Endothelial cell of umbilical vein (primary cell): Measurements from ENCODE around the gene ZNF93. TPM values are rescaled to one million over a fixed set of nuclear protein-coding genes. Genes with fewer than 3 reads are reported as not detected.
"Not testable (repeated sequence)": the region's sequence is repeated elsewhere in the genome, so short reads cannot be mapped to it uniquely, and the experiment has no call there.

ENCODE experiments used
- BruUV-seq: library from RNA; stranded (reverse); fragments of 400-500 nt; replicated peaks from 2 replicates; lab custom pipeline; 2021; lab: Mats Ljungman, UMichigan
- CTCF ChIA-PET: fragments of 300-600, 350-600 bp; sonication (Branson Sonifier 250); formaldehyde crosslinking; loops from one replicate; lab custom pipeline; 2021; ENCODE audit warnings: antibody characterized with exemption, inconsistent platforms; lab: Charles Lee
- POLR2A ChIA-PET: fragments of 300-600, 350-600 bp; sonication (Branson Sonifier 250); formaldehyde crosslinking; loops from one replicate; lab custom pipeline; 2021; ENCODE audit warnings: antibody characterized with exemption, inconsistent platforms; lab: Charles Lee
- DNase-seq: peaks from one replicate; pipeline ENCODE4 v3.0.0-alpha.2; 2011; ENCODE audit warnings: low read depth, low spot score
- FAIRE-seq: peaks from 2 replicates; lab custom pipeline; 2011; peaks lifted over from hg19 to GRCh38; lab: Jason Lieb, UNC
- H2AFZ ChIP-seq: 2 replicates; pipeline ENCODE4 v1.6.0; 2012; ENCODE audit warnings: low read depth, low read length, control low read depth, inconsistent platforms
- H3K27ac ChIP-seq: 2 replicates; pipeline ENCODE4 v1.5.1; 2011; ENCODE audit warnings: low read depth, mild to moderate bottlenecking, control low read depth, low read length, moderate library complexity; ENCODE audit not compliant: insufficient read depth
- H3K27me3 ChIP-seq, 2 experiments: 2 replicates each; pipeline versions ENCODE4 v1.6.0 to v1.6.1; 2011; ENCODE audit warnings: low read length in 2 of 2, mixed read lengths in 1 of 2; ENCODE audit not compliant: control insufficient read depth in 2 of 2, insufficient read depth in 2 of 2
- H3K36me3 ChIP-seq, 2 experiments: 2 replicates in 1 of 2; 3 replicates in 1 of 2; pipeline ENCODE4 v1.5.1; 2011; ENCODE audit warnings: low read length in 2 of 2, mild to moderate bottlenecking in 1 of 2, moderate library complexity in 1 of 2; ENCODE audit not compliant: control insufficient read depth in 2 of 2, insufficient read depth in 2 of 2; ENCODE audit errors: extremely low read depth in 1 of 2
- H3K4me1 ChIP-seq: 3 replicates; pipeline ENCODE4 v1.5.1; 2011; ENCODE audit warnings: mild to moderate bottlenecking, low read length; ENCODE audit not compliant: control insufficient read depth, insufficient read depth; ENCODE audit errors: extremely low read depth
- H3K4me2 ChIP-seq: 2 replicates; pipeline ENCODE4 v1.6.1; 2011; ENCODE audit warnings: low read length, control low read depth, mixed read lengths; ENCODE audit not compliant: insufficient read depth
- H3K4me3 ChIP-seq, 3 experiments: fragments of 200-600 bp in 1 of 3; sonication (generic), shearing (Covaris generic) in 1 of 3; replicated peaks in 1 of 3; 2 replicates each; pipeline ENCODE4 v1.5.1; 2011 to 2016; ENCODE audit warnings: control low read depth in 3 of 3, low read length in 3 of 3, mild to moderate bottlenecking in 2 of 3, inconsistent platforms in 1 of 3, low read depth in 1 of 3, moderate library complexity in 1 of 3; ENCODE audit not compliant: insufficient read depth in 1 of 3
- H3K79me2 ChIP-seq: 2 replicates; pipeline ENCODE4 v1.6.0; 2012; ENCODE audit warnings: low read length, inconsistent platforms; ENCODE audit not compliant: control insufficient read depth, insufficient read depth
- H3K9ac ChIP-seq: replicated peaks from 2 replicates; pipeline ENCODE3; 2011; ENCODE audit warnings: low read length, control low read depth; ENCODE audit not compliant: insufficient read depth; ENCODE audit errors: extremely low read depth
- H3K9me1 ChIP-seq: replicated peaks from 3 replicates; pipeline ENCODE4 v1.6.0; 2011; ENCODE audit warnings: mild to moderate bottlenecking, low read length; ENCODE audit not compliant: control insufficient read depth, insufficient read depth; ENCODE audit errors: extremely low read depth
- H3K9me3 ChIP-seq: replicated peaks from 2 replicates; pipeline ENCODE4 v1.5.1; 2012; ENCODE audit warnings: low read length, inconsistent platforms; ENCODE audit not compliant: control insufficient read depth, insufficient read depth
- H4K20me1 ChIP-seq: replicated peaks from 2 replicates; pipeline ENCODE3; 2011; ENCODE audit warnings: mild to moderate bottlenecking, low read length; ENCODE audit not compliant: control insufficient read depth, insufficient read depth; ENCODE audit errors: extremely low read depth
- EZH2 ChIP-seq: IDR thresholded peaks from 2 replicates; pipeline ENCODE4 v1.6.1; 2012; ENCODE audit warnings: borderline replicate concordance, low read depth, mild to moderate bottlenecking, moderate library complexity, low read length, inconsistent platforms; ENCODE audit not compliant: severe bottlenecking
- FOS ChIP-seq: IDR thresholded peaks from 2 replicates; pipeline ENCODE4 v1.6.1; 2011; ENCODE audit warnings: mild to moderate bottlenecking, low read length, moderate library complexity, borderline replicate concordance; ENCODE audit not compliant: insufficient read depth
- GATA2 ChIP-seq: IDR thresholded peaks from 2 replicates; pipeline ENCODE4 v1.7.0; 2011; ENCODE audit warnings: low read depth, mild to moderate bottlenecking, moderate library complexity, mixed read lengths, low read length; ENCODE audit not compliant: insufficient read length, insufficient read depth
- JUN ChIP-seq: IDR thresholded peaks from 2 replicates; pipeline ENCODE4 v1.6.1; 2011; ENCODE audit warnings: borderline replicate concordance, low read depth; ENCODE audit not compliant: insufficient read length, insufficient read depth
- MYC ChIP-seq: IDR thresholded peaks from one replicate; pipeline ENCODE4 v1.6.1; 2011; ENCODE audit warnings: mild to moderate bottlenecking, low read depth, low read length
- POLR2A ChIP-seq: IDR thresholded peaks from 2 replicates; pipeline ENCODE4 v1.6.1; 2012; ENCODE audit warnings: low read depth, mild to moderate bottlenecking, control low read depth, low read length
- POLR2AphosphoS5 ChIP-seq: IDR thresholded peaks from 2 replicates; pipeline ENCODE4 v1.6.1; 2012; ENCODE audit warnings: low read depth, mild to moderate bottlenecking, control low read depth, low read length, moderate library complexity; ENCODE audit not compliant: insufficient read depth
- dilution Hi-C: fragments of 300-500 bp; cut with MboI; formaldehyde crosslinking; loops from one replicate; pipeline ENCODE4 v1.15.0; 2019; ENCODE audit warnings: low sequenced_read_pairs; ENCODE audit not compliant: extremely low pct_ligation_motif_present
- intact Hi-C: fragments of 100-400 bp; cut with micrococcal nuclease; formaldehyde crosslinking; loops from one replicate; pipeline ENCODE4 v1.10.0; 2022
- polyA plus RNA-seq, 4 experiments: library from polyadenylated mRNA; depleted of rRNA in 3 of 4; stranded (reverse) in 3 of 4; unstranded in 1 of 4; fragments of >200 nt; gene quantifications; 2 replicates each; pipeline versions ENCODE4 v1.2.1 to v1.2.3, GENCODE V29; 2011 to 2012; ENCODE audit warnings: missing spikeins in 1 of 4
- total RNA-seq: library from RNA; stranded (reverse); gene quantifications from 2 replicates; pipeline ENCODE4 v1.2.3, GENCODE V29; 2021
- TF ChIP-seq, protein P1 (sequence below): IDR thresholded peaks from 2 replicates; pipeline ENCODE4 v1.6.1; 2011; ENCODE audit not compliant: insufficient read depth, insufficient read length
- TF ChIP-seq, protein P2 (sequence below), 2 donors: IDR thresholded peaks; 1 replicate in 1 of 2; 2 replicates in 1 of 2; pipeline ENCODE4 v1.5.1; 2011; ENCODE audit warnings: low read length in 2 of 2, mild to moderate bottlenecking in 2 of 2, moderate library complexity in 2 of 2, control low read depth in 1 of 2, inconsistent platforms in 1 of 2, low read depth in 1 of 2; ENCODE audit not compliant: insufficient read depth in 1 of 2; ENCODE audit errors: extremely low read depth in 1 of 2

The ZNF93 gene
- total and polyA plus RNA-seq, 2 donors (not counting 3 experiments of a cell fraction or from before 2014, with no cell fraction given), result 8.1 to 9.9 TPM

DNA sequence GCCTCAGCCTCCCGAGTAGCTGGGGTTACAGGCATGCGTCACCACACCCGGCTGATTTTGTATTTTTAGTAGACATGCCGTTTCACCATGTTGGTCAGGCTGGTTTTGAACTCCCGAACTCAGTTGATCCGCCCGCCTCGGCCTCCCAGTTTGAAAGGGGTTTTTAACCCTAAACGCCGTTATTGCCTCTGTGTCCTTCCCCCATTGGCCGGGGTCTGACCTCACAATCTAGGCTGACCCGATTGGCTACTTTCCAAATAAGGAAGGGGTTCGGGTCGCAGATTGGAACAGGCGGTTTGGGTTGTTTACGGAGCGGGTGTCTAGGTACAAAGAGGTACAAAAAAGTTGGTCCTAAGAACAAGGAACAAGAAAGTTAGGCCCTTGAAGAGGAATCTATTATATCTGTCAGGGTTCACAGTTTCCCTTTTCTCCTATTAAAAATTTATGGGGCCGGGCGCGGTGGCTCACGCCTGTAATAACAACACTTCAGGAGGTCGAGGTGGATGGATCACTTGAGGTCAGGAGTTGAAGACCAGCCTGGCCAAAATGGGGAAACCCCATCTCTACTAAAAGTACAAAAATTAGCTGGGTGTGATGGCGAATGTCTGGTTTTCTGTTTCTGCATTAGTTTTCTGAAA is 34.0 kb upstream of the ZNF93 start:
- H3K4me3 ChIP-seq, result peak overlapping the region; percentile 82 to 93 (median 91)
- H3K9me3 ChIP-seq, result no peaks in the 10 kb centered on the region
- dilution Hi-C loops (no loop called here), intact Hi-C loops (loop anchor here (2.0 to 5.0 kb wide), 3 partner anchors 34 to 204 kb away; partner anchors contain the start of genes ATP13A1 and ZNF93)
- no peaks in the 10 kb centered on the region for H4K20me1 ChIP-seq
- DNase-seq (peak; percentile 12), FAIRE-seq (no peak)
- H2AFZ ChIP-seq, result peak overlapping the region; percentile 100
- H3K27ac ChIP-seq, result peak overlapping the region; percentile 60
- TF ChIP-seq MYC (no peak), POLR2AphosphoS5 (no peak), JUN (no peak), FOS (no peak), POLR2A (no peak), EZH2 (no peak), GATA2 (no peak)
- TF ChIP-seq, protein P1, sequence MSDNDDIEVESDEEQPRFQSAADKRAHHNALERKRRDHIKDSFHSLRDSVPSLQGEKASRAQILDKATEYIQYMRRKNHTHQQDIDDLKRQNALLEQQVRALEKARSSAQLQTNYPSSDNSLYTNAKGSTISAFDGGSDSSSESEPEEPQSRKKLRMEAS, result no peak
- TF ChIP-seq, protein P2, sequence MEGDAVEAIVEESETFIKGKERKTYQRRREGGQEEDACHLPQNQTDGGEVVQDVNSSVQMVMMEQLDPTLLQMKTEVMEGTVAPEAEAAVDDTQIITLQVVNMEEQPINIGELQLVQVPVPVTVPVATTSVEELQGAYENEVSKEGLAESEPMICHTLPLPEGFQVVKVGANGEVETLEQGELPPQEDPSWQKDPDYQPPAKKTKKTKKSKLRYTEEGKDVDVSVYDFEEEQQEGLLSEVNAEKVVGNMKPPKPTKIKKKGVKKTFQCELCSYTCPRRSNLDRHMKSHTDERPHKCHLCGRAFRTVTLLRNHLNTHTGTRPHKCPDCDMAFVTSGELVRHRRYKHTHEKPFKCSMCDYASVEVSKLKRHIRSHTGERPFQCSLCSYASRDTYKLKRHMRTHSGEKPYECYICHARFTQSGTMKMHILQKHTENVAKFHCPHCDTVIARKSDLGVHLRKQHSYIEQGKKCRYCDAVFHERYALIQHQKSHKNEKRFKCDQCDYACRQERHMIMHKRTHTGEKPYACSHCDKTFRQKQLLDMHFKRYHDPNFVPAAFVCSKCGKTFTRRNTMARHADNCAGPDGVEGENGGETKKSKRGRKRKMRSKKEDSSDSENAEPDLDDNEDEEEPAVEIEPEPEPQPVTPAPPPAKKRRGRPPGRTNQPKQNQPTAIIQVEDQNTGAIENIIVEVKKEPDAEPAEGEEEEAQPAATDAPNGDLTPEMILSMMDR (IDR thresholded peaks at IDR 0.05; ENCODE audit: extremely low read depth in 1 of 2, insufficient read depth in 1 of 2, low read depth in 1 of 2, low read length in 2 of 2), result no peak
- H3K27me3 ChIP-seq, result no peaks in the 10 kb centered on the region
- no peaks in the 10 kb centered on the region for H3K4me1 ChIP-seq
- H3K4me2 ChIP-seq, result peak overlapping the region; percentile 89
- ChIA-PET CTCF (interaction anchor here (1.2 kb wide), 1 partner anchor 15 kb away, joined by 4 read pairs; no protein-coding TSS in a partner anchor), POLR2A (interaction anchor here (1.3 kb wide), 1 partner anchor 45 kb away, joined by 9 read pairs; the partner anchor contains the start of gene ZNF506)
- peaks cover 11% of the 10 kb centered on the region for H3K79me2 ChIP-seq
- no peaks in the 10 kb centered on the region for H3K9me1 ChIP-seq
- no TSS peak for BruUV-seq
- no peaks in the 10 kb centered on the region for H3K36me3 ChIP-seq
- peak overlapping the region; percentile 93 for H3K9ac ChIP-seq

DNA sequence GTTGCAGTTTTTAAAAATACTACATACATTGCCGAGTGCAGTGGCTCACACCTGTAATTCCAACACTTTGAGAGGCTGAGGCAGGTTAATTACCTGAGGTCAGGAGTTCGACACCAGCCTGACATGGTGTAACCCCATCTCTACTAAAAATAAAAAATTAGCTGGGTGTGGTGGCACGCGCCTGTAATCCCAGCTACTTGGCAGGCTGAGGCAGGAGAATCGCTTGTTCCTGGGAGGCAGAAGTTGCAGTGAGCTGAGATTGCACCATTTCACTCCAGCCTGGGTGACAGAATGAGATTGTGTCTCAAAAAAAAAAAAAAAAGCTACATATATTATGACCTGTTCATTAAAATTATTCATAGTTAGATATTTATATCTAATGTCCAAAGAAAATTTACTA is 30.7 kb upstream of the ZNF93 start:
- H3K4me1 ChIP-seq, H3K9me1 ChIP-seq, H3K4me3 ChIP-seq, intact Hi-C loops, H4K20me1 ChIP-seq, H3K9ac ChIP-seq, H2AFZ ChIP-seq, H3K9me3 ChIP-seq, CTCF ChIA-PET, H3K4me2 ChIP-seq, H3K36me3 ChIP-seq, FAIRE-seq, H3K27me3 ChIP-seq, BruUV-seq, POLR2A ChIA-PET, H3K27ac ChIP-seq, DNase-seq, dilution Hi-C loops: not testable (repeated sequence)
- H3K79me2 ChIP-seq, result peaks cover 11% of the 10 kb centered on the region
